Upper lobe of left lung (tissue), 4 donors: ENCODE measurements around the gene AURKA.

Experiments
- POLR2AphosphoS5 ChIP-seq, 2 donors: sonication (generic); formaldehyde crosslinking; IDR thresholded peaks; one replicate each; pipeline ENCODE4 v1.5.1; 2017; ENCODE audit warnings: antibody characterized with exemption in 2 of 2
- TF ChIP-seq, protein P1 (sequence below), 6 experiments: fragments of 450-650 bp in 4 of 6; fragments of 200-600 bp in 2 of 6; sonication (generic) in 2 of 6; IDR thresholded peaks; one replicate each; pipeline ENCODE4 v1.5.1; 2016 to 2019; ENCODE audit warnings: antibody characterized with exemption in 6 of 6

DNA sequence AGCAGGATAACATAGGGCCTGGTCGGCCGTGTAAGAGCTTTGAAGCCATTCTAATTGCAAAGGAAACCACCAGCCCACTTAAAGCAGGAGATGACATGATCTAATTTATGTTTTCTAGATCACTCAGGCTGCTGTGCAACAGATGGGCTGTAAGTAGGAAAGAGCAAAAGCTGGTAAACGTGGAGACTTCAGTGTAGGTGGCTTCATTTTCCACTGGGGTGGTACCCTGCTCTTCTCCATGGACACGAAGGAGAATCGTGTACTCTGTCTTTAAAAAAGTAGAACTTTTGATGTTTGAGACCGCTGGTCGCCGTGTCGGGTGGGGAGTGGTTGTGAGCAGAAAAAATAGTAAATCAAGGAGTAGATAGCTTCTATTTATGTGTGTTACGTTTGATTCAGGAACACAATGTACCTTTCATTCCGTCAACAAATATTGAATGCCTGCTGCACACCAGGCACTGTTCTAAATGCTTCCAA, 26.4 kb upstream of the AURKA start:
- TF ChIP-seq, protein P1, sequence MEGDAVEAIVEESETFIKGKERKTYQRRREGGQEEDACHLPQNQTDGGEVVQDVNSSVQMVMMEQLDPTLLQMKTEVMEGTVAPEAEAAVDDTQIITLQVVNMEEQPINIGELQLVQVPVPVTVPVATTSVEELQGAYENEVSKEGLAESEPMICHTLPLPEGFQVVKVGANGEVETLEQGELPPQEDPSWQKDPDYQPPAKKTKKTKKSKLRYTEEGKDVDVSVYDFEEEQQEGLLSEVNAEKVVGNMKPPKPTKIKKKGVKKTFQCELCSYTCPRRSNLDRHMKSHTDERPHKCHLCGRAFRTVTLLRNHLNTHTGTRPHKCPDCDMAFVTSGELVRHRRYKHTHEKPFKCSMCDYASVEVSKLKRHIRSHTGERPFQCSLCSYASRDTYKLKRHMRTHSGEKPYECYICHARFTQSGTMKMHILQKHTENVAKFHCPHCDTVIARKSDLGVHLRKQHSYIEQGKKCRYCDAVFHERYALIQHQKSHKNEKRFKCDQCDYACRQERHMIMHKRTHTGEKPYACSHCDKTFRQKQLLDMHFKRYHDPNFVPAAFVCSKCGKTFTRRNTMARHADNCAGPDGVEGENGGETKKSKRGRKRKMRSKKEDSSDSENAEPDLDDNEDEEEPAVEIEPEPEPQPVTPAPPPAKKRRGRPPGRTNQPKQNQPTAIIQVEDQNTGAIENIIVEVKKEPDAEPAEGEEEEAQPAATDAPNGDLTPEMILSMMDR (IDR thresholded peaks at IDR 0.05): no peak
- no peak for TF ChIP-seq POLR2AphosphoS5 (IDR thresholded peaks at IDR 0.05)
